Mammary epithelial cell (primary cell): ENCODE results near the gene ARHGAP15.

Experiments used
- CTCF ChIP-seq, 2 donors: IDR thresholded peaks in 1 of 2; conservative IDR thresholded peaks in 1 of 2; 2 replicates each; pipeline ENCODE4 v1.5.1; 2011 to 2012; ENCODE audit warnings: inconsistent platforms in 2 of 2, low read length in 2 of 2, mild to moderate bottlenecking in 2 of 2, control low read depth in 1 of 2, low read depth in 1 of 2; ENCODE audit not compliant: insufficient read depth in 1 of 2; ENCODE audit errors: extremely low read depth in 1 of 2
- EZH2 ChIP-seq: IDR thresholded peaks from 2 replicates; pipeline ENCODE4 v1.6.1; 2012; ENCODE audit warnings: low read length, inconsistent platforms, borderline replicate concordance

DNA sequence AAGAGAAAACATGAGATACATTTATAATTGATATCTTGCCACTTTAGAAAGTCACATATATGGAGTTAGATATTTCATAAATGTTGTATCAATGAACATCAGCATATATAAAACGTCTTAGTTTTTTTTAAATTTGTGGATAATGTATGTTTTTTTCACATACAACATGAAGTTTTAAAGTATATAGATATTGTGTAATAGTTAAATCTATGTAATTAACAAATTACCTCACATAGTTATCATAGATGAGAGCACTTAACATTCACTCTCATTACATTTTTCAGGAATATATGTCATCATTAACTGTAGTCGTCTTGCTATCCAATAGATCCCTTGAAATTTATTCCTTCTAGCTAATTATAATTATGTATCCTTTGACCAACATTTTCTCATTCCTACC lies 406.6 kb downstream of the ARHGAP15 start:
- TF ChIP-seq CTCF (conservative IDR thresholded peaks at IDR 0.05 in 1 of 2, IDR thresholded peaks at IDR 0.05 in 1 of 2; ENCODE audit: extremely low read depth in 1 of 2, insufficient read depth in 1 of 2, low read depth in 1 of 2, low read length in 2 of 2) (no peak), EZH2 (no peak)
